Measurements from ENCODE around the gene TGFB2. TPM values are rescaled to one million over a fixed set of nuclear protein-coding genes. Genes with fewer than 3 reads are reported as not detected.
A peak's percentile ranks its signal among the peaks of the same experiment; 100 is the strongest.

TGFB2 gene
- total RNA-seq, 1 experiment from 2014 or later: 18.2 TPM

GRCh38 chr1:218421531-218421930 lies 76.4 kb downstream of the TGFB2 start:
- peak; percentile 40 for DNase-seq (ENCODE audit: low read depth)

GRCh38 chr1:218424502-218424901 lies 79.4 kb downstream of the TGFB2 start:
- DNase-seq (ENCODE audit: low read depth): no peak

- peak; percentile 21 for DNase-seq (ENCODE audit: low read depth)
Observed at GRCh38 chr1:218425647-218426342, 80.7 kb downstream of the TGFB2 start.

- DNase-seq (ENCODE audit: low read depth): peak; percentile 39
Observed at GRCh38 chr1:218426343-218426657, 81.2 kb downstream of the TGFB2 start.

- no peak for DNase-seq (ENCODE audit: low read depth)
Observed at GRCh38 chr1:218429301-218429700, 84.2 kb downstream of the TGFB2 start.

GRCh38 chr1:218430346-218430745 lies 85.2 kb downstream of the TGFB2 start:
- no peak for DNase-seq (ENCODE audit: low read depth)

GRCh38 chr1:218430822-218431221 lies 85.7 kb downstream of the TGFB2 start:
- DNase-seq (ENCODE audit: low read depth): no peak

- no peak for DNase-seq (ENCODE audit: low read depth)
Observed at GRCh38 chr1:218431476-218431875, 86.3 kb downstream of the TGFB2 start.

- DNase-seq (ENCODE audit: low read depth): no peak
Observed at GRCh38 chr1:218433744-218434143, 88.6 kb downstream of the TGFB2 start.

- DNase-seq (ENCODE audit: low read depth): no peak
Observed at GRCh38 chr1:218435528-218435927, 90.4 kb downstream of the TGFB2 start.

GRCh38 chr1:218436346-218436745 lies 91.2 kb downstream of the TGFB2 start:
- no peak for DNase-seq (ENCODE audit: low read depth)

GRCh38 chr1:218436997-218437396 lies 91.9 kb downstream of the TGFB2 start:
- DNase-seq (ENCODE audit: low read depth): no peak

- peak; percentile 62 for DNase-seq (ENCODE audit: low read depth)
Observed at GRCh38 chr1:218439541-218440295, 94.6 kb downstream of the TGFB2 start.

- no peak for DNase-seq (ENCODE audit: low read depth)
Observed at GRCh38 chr1:218443255-218443654, 98.1 kb downstream of the TGFB2 start.

- DNase-seq (ENCODE audit: low read depth): no peak
Observed at GRCh38 chr1:218444173-218444572, 99.0 kb downstream of the TGFB2 start.

- no peak for DNase-seq (ENCODE audit: low read depth)
Observed at GRCh38 chr1:218444588-218444987, 99.5 kb downstream of the TGFB2 start.

- DNase-seq (ENCODE audit: low read depth): no peak
Observed at GRCh38 chr1:218447010-218447689, 102.0 kb downstream of the TGFB2 start.

GRCh38 chr1:218451415-218451814 lies 106.3 kb downstream of the TGFB2 start:
- DNase-seq (ENCODE audit: low read depth): no peak

GRCh38 chr1:218454700-218455282 lies 109.7 kb downstream of the TGFB2 start:
- DNase-seq (ENCODE audit: low read depth): no peak

- no peak for DNase-seq (ENCODE audit: low read depth)
Observed at GRCh38 chr1:218456444-218456843, 111.3 kb downstream of the TGFB2 start.

- DNase-seq (ENCODE audit: low read depth): peak; percentile 64
Observed at GRCh38 chr1:218459450-218459849, 114.3 kb downstream of the TGFB2 start.

- DNase-seq (ENCODE audit: low read depth): peak; percentile 90
Observed at GRCh38 chr1:218459878-218460711, 115.0 kb downstream of the TGFB2 start.
